Glutamatergic neuron (in vitro differentiated cells): Measurements from ENCODE around the gene DYRK2. TPM values are rescaled to one million over a fixed set of nuclear protein-coding genes. Genes with fewer than 3 reads are reported as not detected.

Source experiments
- DNase-seq: peaks from one replicate; pipeline ENCODE4 v3.0.0; 2022
- H3K27ac Mint-ChIP-seq: one replicate; pipeline ENCODE4 v1.8.0; 2020; ENCODE audit warnings: mild to moderate bottlenecking, mixed read lengths, inconsistent platforms; ENCODE audit not compliant: unreplicated experiment
- H3K27me3 Mint-ChIP-seq: one replicate; pipeline ENCODE4 v1.8.0; 2020; ENCODE audit warnings: mild to moderate bottlenecking, moderate library complexity, mixed read lengths, inconsistent platforms; ENCODE audit not compliant: unreplicated experiment
- H3K36me3 Mint-ChIP-seq: one replicate; pipeline ENCODE4 v1.8.0; 2020; ENCODE audit warnings: mild to moderate bottlenecking, mixed read lengths, inconsistent platforms; ENCODE audit not compliant: unreplicated experiment
- H3K4me1 Mint-ChIP-seq: one replicate; pipeline ENCODE4 v1.8.0; 2020; ENCODE audit warnings: mild to moderate bottlenecking, low read depth, mixed read lengths, inconsistent platforms; ENCODE audit not compliant: unreplicated experiment
- H3K4me3 Mint-ChIP-seq: one replicate; pipeline ENCODE4 v1.8.0; 2020; ENCODE audit warnings: mild to moderate bottlenecking, mixed read lengths, inconsistent platforms; ENCODE audit not compliant: unreplicated experiment
- H3K9me3 Mint-ChIP-seq: one replicate; pipeline ENCODE4 v1.8.0; 2020; ENCODE audit warnings: mild to moderate bottlenecking, moderate library complexity, mixed read lengths, inconsistent platforms; ENCODE audit not compliant: unreplicated experiment
- CTCF ChIP-seq: fragments of 200-600 bp; sonication (generic); IDR thresholded peaks from one replicate; pipeline ENCODE4 v1.5.0; 2021; ENCODE audit not compliant: partially characterized antibody, unreplicated experiment
- total RNA-seq: library from RNA; stranded (reverse); fragmentation: NEBNext Ultra II Directional; extraction: Animal tissue kit (Norgen Biotek cat#: 25700); gene quantifications from one replicate; pipeline ENCODE4 v1.2.1, GENCODE V29; 2021; ENCODE audit not compliant: unreplicated experiment

The DYRK2 gene
- total RNA-seq, 1 donor from 2014 or later = 70.9 TPM

DNA sequence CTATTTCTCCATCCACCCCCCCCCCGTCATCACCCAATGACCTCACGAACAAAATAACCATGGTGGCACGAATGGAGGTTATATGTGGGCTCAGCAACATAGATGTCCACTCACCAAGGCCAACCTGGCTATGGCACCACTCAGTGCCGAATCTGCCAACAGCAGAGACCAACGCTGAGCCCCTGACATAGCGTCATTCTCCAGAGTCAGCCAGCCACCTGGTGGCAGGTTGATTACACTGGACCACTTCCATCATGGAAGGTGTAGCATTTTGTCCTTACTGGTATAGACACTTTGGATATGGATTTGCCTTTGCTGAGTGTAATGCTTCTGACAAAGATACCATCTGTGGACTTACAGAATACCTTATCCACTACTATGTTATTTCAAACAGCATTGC is 24.2 kb upstream of the DYRK2 start:
- no peaks in the 10 kb centered on the region for H3K36me3 Mint-ChIP-seq
- H3K4me1 Mint-ChIP-seq = no peaks in the 10 kb centered on the region
- no peak overlapping the region for H3K27ac Mint-ChIP-seq
- H3K9me3 Mint-ChIP-seq = no peaks in the 10 kb centered on the region
- DNase-seq = no peak
- no peak overlapping the region for H3K4me3 Mint-ChIP-seq
- no peak for TF ChIP-seq CTCF
- H3K27me3 Mint-ChIP-seq = no peaks in the 10 kb centered on the region

DNA sequence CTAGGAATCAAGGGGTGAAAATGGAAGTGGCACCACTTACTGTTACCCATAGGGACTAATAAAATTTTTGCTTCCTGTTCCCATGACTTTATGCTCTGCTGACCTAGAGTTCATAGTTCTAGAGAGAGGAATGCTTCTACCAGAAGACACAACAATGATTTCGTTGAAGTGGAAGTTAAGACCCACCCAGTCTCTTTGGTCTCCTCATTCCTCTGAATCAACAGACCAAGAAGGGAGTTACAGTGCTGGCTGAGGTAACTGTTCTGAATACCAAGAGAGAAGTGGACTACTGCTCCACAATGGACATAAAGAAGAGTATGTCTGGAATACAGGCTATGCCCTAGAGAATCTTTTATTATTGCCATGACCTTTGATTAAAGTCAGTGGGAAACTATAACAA is 23.5 kb upstream of the DYRK2 start:
- TF ChIP-seq CTCF = no peak
- no peak overlapping the region for H3K27ac Mint-ChIP-seq
- no peaks in the 10 kb centered on the region for H3K36me3 Mint-ChIP-seq
- H3K4me3 Mint-ChIP-seq = no peak overlapping the region
- H3K27me3 Mint-ChIP-seq = no peaks in the 10 kb centered on the region
- no peak for DNase-seq
- H3K4me1 Mint-ChIP-seq = no peaks in the 10 kb centered on the region
- no peaks in the 10 kb centered on the region for H3K9me3 Mint-ChIP-seq

GRCh38 chr12:67626156-67626555 is 22.4 kb upstream of the DYRK2 start:
- no peaks in the 10 kb centered on the region for H3K9me3 Mint-ChIP-seq
- no peaks in the 10 kb centered on the region for H3K36me3 Mint-ChIP-seq
- no peak for TF ChIP-seq CTCF

GRCh38 chr12:67630373-67631088 is 18.0 kb upstream of the DYRK2 start:
- H3K9me3 Mint-ChIP-seq = no peaks in the 10 kb centered on the region
- H3K27ac Mint-ChIP-seq = no peak overlapping the region
- H3K4me1 Mint-ChIP-seq = no peaks in the 10 kb centered on the region
- no peaks in the 10 kb centered on the region for H3K27me3 Mint-ChIP-seq
- H3K4me3 Mint-ChIP-seq = no peak overlapping the region
- H3K36me3 Mint-ChIP-seq = no peaks in the 10 kb centered on the region
- no peak for DNase-seq
- no peak for TF ChIP-seq CTCF

More at GRCh38 chr12:67626156-67626555, 22.4 kb upstream of the DYRK2 start:
- Mint-ChIP-seq H3K27ac (no peak overlapping the region), H3K4me1 (no peaks in the 10 kb centered on the region), H3K27me3 (no peaks in the 10 kb centered on the region), H3K4me3 (no peak overlapping the region)
- no peak for DNase-seq

DNA sequence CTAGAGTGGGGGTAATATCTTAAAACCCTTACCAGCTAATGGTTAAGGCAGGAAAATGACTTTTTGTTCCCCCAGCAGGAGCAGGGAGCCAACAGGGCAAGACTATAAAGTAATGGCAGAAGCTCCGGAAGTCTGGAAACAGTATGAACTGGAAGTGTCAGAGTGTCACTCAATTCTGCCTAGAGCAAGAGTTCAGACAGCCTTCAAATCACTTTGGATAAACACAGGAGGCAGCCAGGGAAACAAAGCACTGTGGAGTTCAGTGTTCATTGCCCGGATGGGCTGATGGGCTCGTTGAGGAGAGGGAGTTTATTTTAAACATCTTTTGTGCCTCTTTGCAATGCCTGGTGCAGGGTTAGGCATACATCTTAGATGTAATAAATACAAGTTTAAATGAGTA is 16.5 kb upstream of the DYRK2 start:
- Mint-ChIP-seq H3K4me3 (no peak overlapping the region), H3K9me3 (no peaks in the 10 kb centered on the region), H3K36me3 (no peaks in the 10 kb centered on the region), H3K27me3 (no peaks in the 10 kb centered on the region), H3K4me1 (no peaks in the 10 kb centered on the region), H3K27ac (no peak overlapping the region)
- no peak for TF ChIP-seq CTCF
- DNase-seq = no peak
